GM18499 (cell line): ENCODE results near the gene RCAN2.

Experiments used
- ATAC-seq: cut with Tn5 transposase; IDR thresholded peaks from one replicate; pipeline ENCODE4 v1.9.1; 2021; ENCODE audit warnings: moderate number of reproducible peaks; ENCODE audit not compliant: insufficient read depth, unreplicated experiment

RCAN2 gene

GRCh38 chr6:46305833-46306232 is 185.4 kb downstream of the RCAN2 start:
- no peak for ATAC-seq

- no peak for ATAC-seq
Measured at GRCh38 chr6:46305236-46305635, 186.0 kb downstream of the RCAN2 start.

GRCh38 chr6:46302816-46303215 is 188.4 kb downstream of the RCAN2 start:
- no peak for ATAC-seq

- no peak for ATAC-seq
Measured at GRCh38 chr6:46302176-46302575, 189.1 kb downstream of the RCAN2 start.

- no peak for ATAC-seq
Measured at GRCh38 chr6:46299253-46299652, 192.0 kb downstream of the RCAN2 start.

GRCh38 chr6:46296586-46296985 is 194.7 kb downstream of the RCAN2 start:
- no peak for ATAC-seq

- peak; percentile 84 for ATAC-seq
Measured at GRCh38 chr6:46293641-46294316, 197.5 kb downstream of the RCAN2 start.

- ATAC-seq = no peak
Measured at GRCh38 chr6:46291880-46292279, 199.4 kb downstream of the RCAN2 start.

- ATAC-seq = no peak
Measured at GRCh38 chr6:46291275-46291633, 200.0 kb downstream of the RCAN2 start.

GRCh38 chr6:46290421-46291274 is 200.6 kb downstream of the RCAN2 start:
- no peak for ATAC-seq

GRCh38 chr6:46289898-46290297 is 201.4 kb downstream of the RCAN2 start:
- ATAC-seq = no peak

GRCh38 chr6:46288835-46289234 is 202.4 kb downstream of the RCAN2 start:
- ATAC-seq = no peak

- ATAC-seq = no peak
Measured at GRCh38 chr6:46287681-46288080, 203.6 kb downstream of the RCAN2 start.

- no peak for ATAC-seq
Measured at GRCh38 chr6:46287043-46287442, 204.2 kb downstream of the RCAN2 start.

GRCh38 chr6:46284475-46284874 is 206.8 kb downstream of the RCAN2 start:
- no peak for ATAC-seq

GRCh38 chr6:46281110-46281509 is 210.1 kb downstream of the RCAN2 start:
- no peak for ATAC-seq

- ATAC-seq = no peak
Measured at GRCh38 chr6:46279874-46280273, 211.4 kb downstream of the RCAN2 start.

GRCh38 chr6:46276576-46277142 is 214.6 kb downstream of the RCAN2 start:
- ATAC-seq = no peak

GRCh38 chr6:46274502-46274901 is 216.7 kb downstream of the RCAN2 start:
- ATAC-seq = no peak

- no peak for ATAC-seq
Measured at GRCh38 chr6:46273911-46274310, 217.3 kb downstream of the RCAN2 start.

GRCh38 chr6:46271728-46272127 is 219.5 kb downstream of the RCAN2 start:
- no peak for ATAC-seq
